ENCODE data around the gene PDK3.

Gene PDK3

DNA sequence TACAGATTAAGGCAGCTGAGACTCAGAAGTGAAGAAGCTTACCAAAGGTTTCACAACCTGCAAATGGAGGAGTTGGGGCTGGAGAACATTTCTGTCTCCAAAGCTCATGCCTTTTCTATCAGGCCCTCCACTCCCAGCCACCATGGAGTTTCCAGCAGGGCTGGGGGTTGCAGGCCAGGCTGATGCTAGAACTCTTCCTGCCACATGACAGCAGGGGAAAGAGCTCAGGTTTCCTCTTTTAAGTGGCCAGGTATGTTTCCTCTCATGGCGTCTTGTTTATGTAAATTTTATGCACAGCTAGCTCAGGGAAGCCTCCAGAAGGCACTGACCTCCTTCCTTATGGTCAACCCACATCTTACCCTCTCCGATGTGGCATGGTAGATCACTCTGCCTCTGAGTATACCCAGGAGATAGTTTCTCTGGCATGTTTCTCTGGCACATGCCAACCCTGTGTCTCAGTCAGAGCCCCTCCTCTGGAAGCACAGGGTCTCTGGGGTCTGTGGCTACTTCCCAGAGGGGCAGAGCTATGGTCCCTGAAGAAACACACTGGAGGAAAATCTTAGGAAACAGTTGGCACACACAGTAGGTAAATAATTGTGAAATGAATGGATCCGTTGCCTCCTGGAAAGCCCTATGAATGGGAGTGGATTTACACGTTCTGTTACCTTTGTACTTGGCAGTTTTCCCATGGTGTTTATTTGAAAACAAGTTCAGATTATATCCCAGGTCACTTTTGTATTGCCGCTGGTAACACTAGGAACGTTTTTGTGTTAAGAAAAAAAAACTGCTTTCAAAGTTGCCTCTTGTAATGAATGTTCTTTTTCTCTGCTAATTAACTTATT, 28.9 kb downstream of the PDK3 start:
- no peak overlapping the region for H3K27ac ChIP-seq (ENCODE audit: low read length)
- H2AFZ ChIP-seq (ENCODE audit: low read length), result no peak overlapping the region
- H3K36me3 ChIP-seq (replicated peaks; ENCODE audit: insufficient read depth, low read length), result no peaks in the 10 kb centered on the region
- no peak for DNase-seq
- no peak overlapping the region for H3K4me3 ChIP-seq (ENCODE audit: low read length)
- H3K9ac ChIP-seq (ENCODE audit: low read length), result no peak overlapping the region
- H3K9me2 ChIP-seq (replicated peaks; ENCODE audit: insufficient read depth, low read length), result no peaks in the 10 kb centered on the region
- H3K4me2 ChIP-seq (ENCODE audit: low read depth, low read length), result no peak overlapping the region
- no peaks in the 10 kb centered on the region for H3K79me2 ChIP-seq (ENCODE audit: low read length)
- TF ChIP-seq EZH2 (optimal IDR thresholded peaks at IDR 0.05; ENCODE audit: low read depth, low read length) (no peak), CTCF (IDR thresholded peaks at IDR 0.05; ENCODE audit: low read length) (no peak), EZH2phosphoT487 (IDR thresholded peaks at IDR 0.05; ENCODE audit: low read length) (no peak)
- H3K9me3 ChIP-seq (replicated peaks; ENCODE audit: insufficient read depth, low read length), result no peaks in the 10 kb centered on the region
- H4K20me1 ChIP-seq (ENCODE audit: insufficient read depth, low read length), result no peaks in the 10 kb centered on the region
- peaks cover 4% of the 10 kb centered on the region; the same call in 1 of the 2 replicates for H3K4me1 ChIP-seq (ENCODE audit: low read length)
- peaks cover 6% of the 10 kb centered on the region; the same call in 1 of the 2 replicates for H3F3A ChIP-seq (ENCODE audit: insufficient read depth, low read length)
- no peaks in the 10 kb centered on the region for H3K27me3 ChIP-seq (replicated peaks; ENCODE audit: insufficient read depth, low read length)

DNA sequence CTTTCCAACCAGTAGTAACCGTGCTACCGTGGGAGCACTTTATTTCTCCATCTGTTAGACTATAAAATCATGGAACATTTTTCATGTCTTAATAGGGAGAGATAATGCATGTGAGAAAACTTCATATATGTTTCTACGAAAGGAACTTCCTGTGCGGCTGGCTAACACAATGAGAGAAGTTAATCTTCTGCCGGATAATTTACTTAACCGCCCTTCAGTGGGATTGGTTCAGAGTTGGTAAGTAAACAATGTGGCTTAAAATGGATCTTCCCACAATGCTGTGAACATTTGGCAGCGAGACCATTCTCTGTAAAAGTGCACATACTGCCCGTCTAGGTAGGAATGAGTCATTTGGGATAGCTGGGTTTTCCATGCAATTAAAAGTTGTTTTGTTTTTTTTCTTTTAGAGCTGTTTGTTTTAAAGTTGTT, 29.6 kb downstream of the PDK3 start:
- Histone ChIP-seq H3K36me3 (replicated peaks; ENCODE audit: insufficient read depth, low read length) (no peaks in the 10 kb centered on the region), H3K27ac (ENCODE audit: low read length) (no peak overlapping the region), H2AFZ (ENCODE audit: low read length) (no peak overlapping the region), H3K27me3 (replicated peaks; ENCODE audit: insufficient read depth, low read length) (no peaks in the 10 kb centered on the region), H3K9ac (ENCODE audit: low read length) (no peak overlapping the region), H4K20me1 (ENCODE audit: insufficient read depth, low read length) (no peaks in the 10 kb centered on the region), H3K4me2 (ENCODE audit: low read depth, low read length) (no peak overlapping the region), H3K4me1 (ENCODE audit: low read length) (peaks cover 4% of the 10 kb centered on the region; the same call in 1 of the 2 replicates), H3F3A (ENCODE audit: insufficient read depth, low read length) (peaks cover 6% of the 10 kb centered on the region; the same call in 1 of the 2 replicates), H3K4me3 (ENCODE audit: low read length) (no peak overlapping the region), H3K9me3 (replicated peaks; ENCODE audit: insufficient read depth, low read length) (no peaks in the 10 kb centered on the region), H3K9me2 (replicated peaks; ENCODE audit: insufficient read depth, low read length) (no peaks in the 10 kb centered on the region), H3K79me2 (ENCODE audit: low read length) (no peaks in the 10 kb centered on the region)
- no peak for TF ChIP-seq CTCF (IDR thresholded peaks at IDR 0.05; ENCODE audit: low read length)
- no peak for TF ChIP-seq EZH2phosphoT487 (IDR thresholded peaks at IDR 0.05; ENCODE audit: low read length)
- no peak for TF ChIP-seq EZH2 (optimal IDR thresholded peaks at IDR 0.05; ENCODE audit: low read depth, low read length)
- DNase-seq, result no peak

DNA sequence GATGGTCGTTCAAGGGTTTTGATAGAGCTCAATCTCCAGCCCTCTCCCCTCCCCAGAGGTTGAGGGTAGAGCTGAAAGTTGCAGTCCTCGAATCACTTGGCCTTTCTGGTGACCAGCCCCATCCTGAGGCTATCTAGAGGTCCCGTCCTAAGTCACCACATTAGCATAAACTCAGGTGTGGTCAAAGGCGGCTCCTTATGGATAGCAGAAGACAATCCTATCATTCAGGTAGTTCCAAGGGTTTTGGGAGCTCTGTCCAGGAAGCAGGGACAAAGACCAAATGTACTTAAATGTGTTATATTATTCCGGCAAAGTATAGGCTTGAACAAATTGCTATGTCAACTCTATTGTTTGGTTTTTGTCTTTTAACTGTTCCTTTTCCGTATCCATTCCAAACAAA, 30.6 kb downstream of the PDK3 start:
- Histone ChIP-seq H4K20me1 (ENCODE audit: insufficient read depth, low read length) (no peaks in the 10 kb centered on the region), H3K36me3 (replicated peaks; ENCODE audit: insufficient read depth, low read length) (no peaks in the 10 kb centered on the region), H3K9me3 (replicated peaks; ENCODE audit: insufficient read depth, low read length) (no peaks in the 10 kb centered on the region), H3K27me3 (replicated peaks; ENCODE audit: insufficient read depth, low read length) (no peaks in the 10 kb centered on the region), H3K27ac (ENCODE audit: low read length) (no peak overlapping the region), H2AFZ (ENCODE audit: low read length) (no peak overlapping the region), H3K79me2 (ENCODE audit: low read length) (no peaks in the 10 kb centered on the region), H3F3A (ENCODE audit: insufficient read depth, low read length) (peaks cover 6% of the 10 kb centered on the region; the same call in 1 of the 2 replicates), H3K4me2 (ENCODE audit: low read depth, low read length) (no peak overlapping the region), H3K4me1 (ENCODE audit: low read length) (peaks cover 4% of the 10 kb centered on the region; the same call in 1 of the 2 replicates), H3K9me2 (replicated peaks; ENCODE audit: insufficient read depth, low read length) (no peaks in the 10 kb centered on the region), H3K9ac (ENCODE audit: low read length) (no peak overlapping the region), H3K4me3 (ENCODE audit: low read length) (no peak overlapping the region)
- no peak for DNase-seq
- no peak for TF ChIP-seq EZH2 (optimal IDR thresholded peaks at IDR 0.05; ENCODE audit: low read depth, low read length)
- no peak for TF ChIP-seq EZH2phosphoT487 (IDR thresholded peaks at IDR 0.05; ENCODE audit: low read length)
- TF ChIP-seq CTCF (IDR thresholded peaks at IDR 0.05; ENCODE audit: low read length), result no peak
